Gastroesophageal sphincter (tissue), 4 donors: ENCODE data around the gene PHC2. TPM values are rescaled to one million over a fixed set of nuclear protein-coding genes. Genes with fewer than 3 reads are reported as not detected.

ENCODE experiments used
- ATAC-seq: fragments of 150-250 bp; one replicate; pipeline ENCODE4 v1.9.1; 2016; ENCODE audit warnings: mild to moderate bottlenecking, moderate library complexity
- H3K27ac ChIP-seq, 4 donors: fragments of 200-600 bp; sonication (generic) in 3 of 4; 1 replicate in 3 of 4; 2 replicates in 1 of 4; pipeline ENCODE4 v1.5.1; 2016 to 2019
- H3K27me3 ChIP-seq: fragments of 200-600 bp; sonication (generic); one replicate; pipeline ENCODE4 v1.5.1; 2019
- H3K36me3 ChIP-seq, 2 donors: fragments of 200-600 bp; sonication (generic); one replicate each; pipeline ENCODE4 v1.5.1; 2019; ENCODE audit warnings: control low read depth in 1 of 2
- H3K4me1 ChIP-seq, 3 donors: fragments of 200-600 bp; sonication (generic); 1 replicate in 2 of 3; 2 replicates in 1 of 3; pipeline ENCODE4 v1.5.1; 2016 to 2019; ENCODE audit warnings: control low read depth in 2 of 3
- H3K4me3 ChIP-seq, 2 donors: fragments of 200-600 bp; sonication (generic); one replicate each; pipeline ENCODE4 v1.5.1; 2019; ENCODE audit warnings: mild to moderate bottlenecking in 1 of 2, moderate library complexity in 1 of 2
- H3K9me3 ChIP-seq, 3 donors: fragments of 200-600 bp; sonication (generic); one replicate each; pipeline ENCODE4 v1.5.1; 2017 to 2019; ENCODE audit warnings: control low read depth in 2 of 3
- CTCF ChIP-seq, 4 experiments: fragments of 200-600 bp in 2 of 4; fragments of 450-650 bp in 2 of 4; sonication (generic) in 1 of 4; IDR thresholded peaks; one replicate each; pipeline ENCODE4 v1.5.1; 2017 to 2019; ENCODE audit warnings: antibody characterized with exemption in 4 of 4, mild to moderate bottlenecking in 2 of 4, moderate library complexity in 2 of 4
- EP300 ChIP-seq: sonication (generic); formaldehyde crosslinking; IDR thresholded peaks from one replicate; pipeline ENCODE4 v1.6.1; 2017; ENCODE audit warnings: antibody characterized with exemption, mild to moderate bottlenecking
- POLR2A ChIP-seq, 2 donors: fragments of 450-650 bp; IDR thresholded peaks; one replicate each; pipeline ENCODE4 v1.6.1; 2017; ENCODE audit warnings: antibody characterized with exemption in 2 of 2, mild to moderate bottlenecking in 2 of 2, moderate library complexity in 1 of 2
- POLR2AphosphoS5 ChIP-seq: sonication (generic); formaldehyde crosslinking; IDR thresholded peaks from one replicate; pipeline ENCODE4 v1.6.1; 2017; ENCODE audit warnings: antibody characterized with exemption
- WGBS, 2 donors: methylation state at CpG; one replicate each; pipeline ENCODE4 v1.1.5; 2018; ENCODE audit warnings: low coverage in 1 of 2; 5-methylcytosine and 5-hydroxymethylcytosine counted together
- total RNA-seq, 4 donors: library from RNA; depleted of rRNA; stranded (reverse); fragments of >200 nt; gene quantifications; one replicate each; pipeline ENCODE4 v1.1.0, GENCODE V29; 2016

PHC2 gene
- total RNA-seq, 4 donors from 2014 or later = 99.8 to 223 (median 181) TPM

GRCh38 chr1:33455539-33456501 lies 24.9 kb upstream of the PHC2 start:
- Histone ChIP-seq H3K4me3 (no peak overlapping the region), H3K36me3 (no peaks in the 10 kb centered on the region), H3K9me3 (no peaks in the 10 kb centered on the region), H3K27me3 (no peaks in the 10 kb centered on the region), H3K4me1 (peaks cover 0 to 49% (median 9%) of the 10 kb centered on the region in 3 donors), H3K27ac (peak overlapping the region in 3 of 4 donors; percentile 16 to 66 (median 41))
- peak; percentile 77 for ATAC-seq
- 47 to 86% methylated on average over 1 to 7 of the region's 8 CpGs for WGBS, 2 donors
- peak in 3 of 4 experiments; percentile 52 to 64 (median 64) for TF ChIP-seq CTCF (IDR thresholded peaks at IDR 0.05)
- peak; percentile 38 for TF ChIP-seq POLR2AphosphoS5
- TF ChIP-seq POLR2A (IDR thresholded peaks at IDR 0.05) = no peak
- TF ChIP-seq EP300 = no peak

- H3K9me3 ChIP-seq = no peaks in the 10 kb centered on the region
- no peak overlapping the region for H3K4me3 ChIP-seq
- H3K27ac ChIP-seq = no peak overlapping the region
- peaks cover 0 to 39% (median 0%) of the 10 kb centered on the region in 3 donors for H3K4me1 ChIP-seq
- H3K36me3 ChIP-seq = no peaks in the 10 kb centered on the region
- ATAC-seq = no peak
- TF ChIP-seq POLR2A (IDR thresholded peaks at IDR 0.05) (no peak), CTCF (IDR thresholded peaks at IDR 0.05) (no peak), POLR2AphosphoS5 (no peak), EP300 (no peak)
- WGBS, 2 donors = 90 to 93% methylated on average over 2 to 6 of the region's 8 CpGs
- no peaks in the 10 kb centered on the region for H3K27me3 ChIP-seq
Observed at GRCh38 chr1:33454646-33455282, 23.9 kb upstream of the PHC2 start.

- H3K4me1 ChIP-seq = no peaks in the 10 kb centered on the region
- H3K4me3 ChIP-seq = no peak overlapping the region
- no peaks in the 10 kb centered on the region for H3K9me3 ChIP-seq
- H3K27me3 ChIP-seq = no peaks in the 10 kb centered on the region
- WGBS, 2 donors = 78 to 87% methylated on average over 3 of the region's 3 CpGs
- ATAC-seq = no peak
- H3K36me3 ChIP-seq = no peaks in the 10 kb centered on the region
- H3K27ac ChIP-seq = no peak overlapping the region
- no peak for TF ChIP-seq POLR2AphosphoS5
- TF ChIP-seq EP300 = no peak
- TF ChIP-seq CTCF (IDR thresholded peaks at IDR 0.05) = no peak
- TF ChIP-seq POLR2A (IDR thresholded peaks at IDR 0.05) = no peak
Observed at GRCh38 chr1:33446590-33446989, 15.7 kb upstream of the PHC2 start.

- Histone ChIP-seq H3K27me3 (no peaks in the 10 kb centered on the region), H3K4me1 (no peaks in the 10 kb centered on the region), H3K4me3 (no peak overlapping the region), H3K9me3 (no peaks in the 10 kb centered on the region), H3K36me3 (no peaks in the 10 kb centered on the region), H3K27ac (no peak overlapping the region)
- 91 to 92% methylated on average over 4 of the region's 6 CpGs for whole genome bisulfite sequencing, 2 donors
- TF ChIP-seq POLR2A (IDR thresholded peaks at IDR 0.05) (no peak), EP300 (no peak), POLR2AphosphoS5 (no peak), CTCF (IDR thresholded peaks at IDR 0.05) (no peak)
- no peak for ATAC-seq
Observed at GRCh38 chr1:33445108-33445507, 14.2 kb upstream of the PHC2 start.
